Colonic mucosa (tissue), 2 donors: ENCODE results near the gene ZNF611. TPM values are rescaled to one million over a fixed set of nuclear protein-coding genes. Genes with fewer than 3 reads are reported as not detected.

Experiments used
- total RNA-seq, 2 donors: library from RNA; stranded (reverse); fragmentation: NEBNext Ultra II Directional in 1 of 2; extraction: Animal tissue kit (Norgen Biotek cat#: 25700) in 1 of 2; gene quantifications; one replicate each; pipeline ENCODE4 v1.2.1, GENCODE V29; 2021
- donor health status: DM: no; HTN: no; CAD: no.
- donor health status: DM: no; HTN: no; CAD: no.

The ZNF611 gene
- total RNA-seq, 2 donors from 2014 or later, result 9.8 to 17.7 TPM

Other genes with a start within 250 kb of the ZNF611 start
- gene ZNF808, start 207.4 kb downstream of the ZNF611 start, total RNA-seq, result 10 to 100 TPM; 27.9 to 28.7 TPM
- gene ZNF701, start 164.8 kb downstream of the ZNF611 start, total RNA-seq, result 10 to 100 TPM; 20.2 to 20.6 TPM
- 10 to 100 TPM in 1 of 2 donors, 1 to 10 TPM in 1; 9.6 to 19.7 TPM for gene ZNF83, start 96.7 kb downstream of the ZNF611 start, total RNA-seq
- gene ZNF600, start 51.7 kb upstream of the ZNF611 start, total RNA-seq, result 10 to 100 TPM; 10.4 to 13.2 TPM
- 10 to 100 TPM; 24.5 to 25.0 TPM for gene ZNF28, start 86.6 kb upstream of the ZNF611 start, total RNA-seq
- gene ZNF468, start 122.6 kb upstream of the ZNF611 start, total RNA-seq, result 10 to 100 TPM; 17.1 to 25.8 TPM
- gene ZNF320, start 162.6 kb upstream of the ZNF611 start, total RNA-seq, result 10 to 100 TPM in 1 of 2 donors, 1 to 10 TPM in 1; 4.6 to 21.3 TPM
- gene ZNF888, start 188.4 kb upstream of the ZNF611 start, total RNA-seq, result 10 to 100 TPM in 1 of 2 donors, 1 to 10 TPM in 1; 9.5 to 17.0 TPM
- gene ZNF816, start 227.8 kb upstream of the ZNF611 start, total RNA-seq, result 10 to 100 TPM; 10.8 to 21.4 TPM